ENCODE measurements around the gene SLC35D2.

The SLC35D2 gene

GRCh38 chr9:96383165-96383942, at the start of gene SLC35D2:
TSS of gene SLC35D2 (minus strand) at chr9:96383711. CDS start at chr9:96383634, 77 bp downstream.
- peak; percentile 10 for DNase-seq

GRCh38 chr9:96430377-96430776, 46.9 kb upstream of the SLC35D2 start:
- DNase-seq: no peak

GRCh38 chr9:96429732-96430131, 46.2 kb upstream of the SLC35D2 start:
- no peak for DNase-seq

- no peak for DNase-seq
Observed at GRCh38 chr9:96425500-96426169, 42.1 kb upstream of the SLC35D2 start.

- DNase-seq: no peak
Observed at GRCh38 chr9:96423985-96424336, 40.5 kb upstream of the SLC35D2 start.

- no peak for DNase-seq
Observed at GRCh38 chr9:96423322-96423984, 39.9 kb upstream of the SLC35D2 start.

GRCh38 chr9:96420468-96421219, 37.1 kb upstream of the SLC35D2 start:
- peak; percentile 15 for DNase-seq

- no peak for DNase-seq
Observed at GRCh38 chr9:96419691-96419969, 36.1 kb upstream of the SLC35D2 start.

- peak; percentile 82 for DNase-seq
Observed at GRCh38 chr9:96418920-96419690, 35.6 kb upstream of the SLC35D2 start.

- peak; percentile 98 for DNase-seq
Observed at GRCh38 chr9:96418083-96418919, 34.8 kb upstream of the SLC35D2 start, which contains the start of gene ZNF367. TSS of gene ZNF367 (minus strand) at chr9:96418370. CDS start at chr9:96418032, 338 bp downstream.

- no peak for DNase-seq
Observed at GRCh38 chr9:96417661-96418082, 34.2 kb upstream of the SLC35D2 start.

- peak; percentile 90 for DNase-seq
Observed at GRCh38 chr9:96417051-96417586, 33.6 kb upstream of the SLC35D2 start.

- DNase-seq: peak; percentile 33
Observed at GRCh38 chr9:96413302-96414221, 30.1 kb upstream of the SLC35D2 start.

- DNase-seq: no peak
Observed at GRCh38 chr9:96412174-96412913, 28.8 kb upstream of the SLC35D2 start.

GRCh38 chr9:96411129-96411838, 27.8 kb upstream of the SLC35D2 start:
- DNase-seq: no peak

- DNase-seq: no peak
Observed at GRCh38 chr9:96408409-96409280, 25.1 kb upstream of the SLC35D2 start.

GRCh38 chr9:96400132-96400910, 16.8 kb upstream of the SLC35D2 start:
- DNase-seq: no peak

Data from NCI-H345 (cell line).